ENCODE measurements around the gene ATP9A. TPM values are rescaled to one million over a fixed set of nuclear protein-coding genes. Genes with fewer than 3 reads are reported as not detected.

Gene ATP9A
- total and polyA plus RNA-seq, 10 of the 15 experiments (the other 5 are each of a cell fraction or from before 2014, with no cell fraction given), result 0.03 to 0.81 (median 0.14) TPM

- no peak for TF ChIP-seq EP300 (IDR thresholded peaks at IDR 0.05; ENCODE audit: borderline replicate concordance in 1 of 2, control insufficient read depth in 1 of 2, low read depth in 2 of 2, low read length in 2 of 2)
- TF ChIP-seq SIX5 (IDR thresholded peaks at IDR 0.05; ENCODE audit: low read depth, low read length, severe bottlenecking), result no peak
- TF ChIP-seq ZNF274 (IDR thresholded peaks at IDR 0.05; ENCODE audit: insufficient read depth, insufficient read length), result no peak
- no peak for TF ChIP-seq CUX1 (IDR thresholded peaks at IDR 0.05; ENCODE audit: insufficient replicate concordance, low read depth, low read length)
These were observed 197.3 kb downstream of the ATP9A start (continued) for GRCh38 chr20:51570739-51571459.

Data from GM12878 (cell line).